H1 (cell line): ENCODE data around the gene GAST. TPM values are rescaled to one million over a fixed set of nuclear protein-coding genes. Genes with fewer than 3 reads are reported as not detected.

Experiments used
- CHD2 ChIP-seq: IDR thresholded peaks from 2 replicates; pipeline ENCODE4 v1.6.1; 2012; ENCODE audit warnings: low read length, improper control_type of control experiment
- CHD7 ChIP-seq: fragments of 300-600 bp; sonication (generic); IDR thresholded peaks from 2 replicates; pipeline ENCODE4 v1.7.1; 2012; ENCODE audit warnings: low read length, moderate library complexity, mild to moderate bottlenecking, inconsistent platforms; ENCODE audit not compliant: insufficient replicate concordance
- POLR2A ChIP-seq, 2 experiments: IDR thresholded peaks; 1 replicate in 1 of 2; 2 replicates in 1 of 2; pipeline ENCODE4 v1.6.1; 2011; ENCODE audit warnings: low read depth in 2 of 2, low read length in 2 of 2, mild to moderate bottlenecking in 2 of 2; ENCODE audit errors: control extremely low read depth in 1 of 2
- RAD21 ChIP-seq, 2 experiments: IDR thresholded peaks in 1 of 2; conservative IDR thresholded peaks in 1 of 2; 2 replicates each; pipeline ENCODE4 v1.6.1; 2011; ENCODE audit warnings: low read depth in 2 of 2, low read length in 2 of 2, improper control_type of control experiment in 1 of 2, inconsistent platforms in 1 of 2, mild to moderate bottlenecking in 1 of 2, moderate library complexity in 1 of 2
- RFX5 ChIP-seq: IDR thresholded peaks from 2 replicates; pipeline ENCODE4 v1.6.1; 2011; ENCODE audit warnings: low read depth, low read length, improper control_type of control experiment, borderline replicate concordance
- RNF2 ChIP-seq: fragments of 200-900, 300-1000 bp; sonication (generic); IDR thresholded peaks from 2 replicates; pipeline ENCODE4 v1.7.1; 2016; ENCODE audit warnings: borderline replicate concordance, low read depth, mild to moderate bottlenecking, antibody characterized with exemption, low read length; ENCODE audit not compliant: poor library complexity, severe bottlenecking; ENCODE audit errors: missing control alignments
- RXRA ChIP-seq: IDR thresholded peaks from 2 replicates; pipeline ENCODE4 v1.6.1; 2011; ENCODE audit warnings: low read depth, mild to moderate bottlenecking, low read length, moderate library complexity; ENCODE audit not compliant: insufficient read depth
- SP2 ChIP-seq: IDR thresholded peaks from 2 replicates; pipeline ENCODE4 v1.6.1; 2012; ENCODE audit warnings: mild to moderate bottlenecking, low read length, inconsistent platforms
- SP4 ChIP-seq: IDR thresholded peaks from 2 replicates; pipeline ENCODE4 v1.6.1; 2012; ENCODE audit warnings: low read length, inconsistent platforms
- SRF ChIP-seq: IDR thresholded peaks from 2 replicates; pipeline ENCODE4 v1.6.1; 2011; ENCODE audit warnings: mild to moderate bottlenecking, low read depth, low read length, moderate library complexity
- SUZ12 ChIP-seq: fragments of 200-600 bp; sonication (generic); IDR thresholded peaks from 2 replicates; pipeline ENCODE4 v1.6.1; 2012; ENCODE audit warnings: mild to moderate bottlenecking, inconsistent platforms, low read length, moderate library complexity, mixed read lengths
- polyA plus RNA-seq, 7 experiments: library from polyadenylated mRNA; depleted of rRNA in 3 of 7; stranded (reverse) in 5 of 7; unstranded in 2 of 7; fragments of >200 nt in 5 of 7; fragments of 200-250 nt in 2 of 7; gene quantifications; 1 replicate in 5 of 7; 2 replicates in 1 of 7; 4 replicates in 1 of 7; pipeline versions ENCODE4 v1.2.1 to v1.2.3, GENCODE V29; 2011 to 2013; ENCODE audit warnings: missing spikeins in 2 of 7, mixed read lengths in 2 of 7
- total RNA-seq: library from RNA; stranded (reverse); fragmentation: NEBNext Ultra II Directional; extraction: Animal tissue kit (Norgen Biotek cat#: 25700); gene quantifications from 2 replicates; pipeline ENCODE4 v1.2.1, GENCODE V29; 2021

GAST gene
- total and polyA plus RNA-seq, 2 of the 8 experiments (the other 6 are each of a cell fraction or from before 2014, with no cell fraction given): not detected

- TF ChIP-seq CHD7 (no peak), SUZ12 (no peak), POLR2A (IDR thresholded peaks at IDR 0.05; ENCODE audit: control extremely low read depth in 1 of 2, low read depth in 2 of 2, low read length in 2 of 2) (no peak), SRF (no peak), SP2 (no peak), SP4 (no peak), RNF2 (no peak), CHD2 (no peak), RFX5 (no peak), RAD21 (IDR thresholded peaks at IDR 0.05 in 1 of 2, conservative IDR thresholded peaks at IDR 0.05 in 1 of 2; ENCODE audit: low read depth in 2 of 2, low read length in 2 of 2) (peak; percentile 42 to 49), RXRA (no peak)
Observed at GRCh38 chr17:41665566-41666236, 46.4 kb upstream of the GAST start (continued).
